Measurements from ENCODE around the gene HOXC6. TPM values are rescaled to one million over a fixed set of nuclear protein-coding genes. Genes with fewer than 3 reads are reported as not detected.

HOXC6 gene
- total and polyA plus RNA-seq, 2 of the 13 experiments (the other 11 are each of a cell fraction or from before 2014, with no cell fraction given), result not detected

DNA sequence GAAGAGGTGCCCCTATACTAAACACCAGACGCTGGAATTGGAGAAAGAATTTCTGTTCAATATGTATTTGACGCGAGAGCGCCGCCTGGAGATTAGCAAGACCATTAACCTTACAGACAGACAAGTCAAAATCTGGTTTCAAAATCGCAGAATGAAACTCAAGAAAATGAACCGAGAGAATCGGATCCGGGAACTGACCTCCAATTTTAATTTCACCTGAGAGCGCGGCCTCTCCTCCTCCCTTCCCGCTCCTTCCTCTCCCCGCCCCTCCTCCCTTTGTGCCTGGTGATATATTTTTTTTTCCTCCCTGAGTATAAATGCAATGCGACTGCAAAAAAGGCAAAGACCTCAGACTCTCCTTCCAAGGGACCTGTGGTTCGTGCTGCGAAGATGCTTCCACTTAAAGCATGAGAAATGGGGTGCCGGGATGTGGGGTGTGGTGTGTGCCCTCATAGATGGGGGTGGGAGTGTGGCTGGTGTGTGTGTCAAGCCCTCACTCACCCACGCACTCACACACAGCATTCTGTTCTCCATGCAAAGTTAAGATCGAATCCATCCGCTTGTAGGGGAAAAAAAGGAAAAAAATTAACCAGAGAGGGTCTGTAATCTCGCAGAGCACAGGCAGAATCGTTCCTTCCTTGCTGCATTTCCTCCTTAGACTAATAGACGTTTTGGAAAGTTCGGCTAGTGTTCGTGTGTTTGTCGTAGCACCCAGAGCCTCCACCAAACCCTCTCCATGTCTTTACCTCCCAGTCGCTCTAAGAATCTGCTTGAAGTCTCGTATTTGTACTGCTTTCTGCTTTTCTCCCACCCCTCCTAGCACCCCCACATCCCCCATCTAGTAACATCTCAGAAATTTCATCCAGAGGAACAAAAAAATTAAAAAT is 38.8 kb upstream of the HOXC6 start:
- Histone ChIP-seq H4K20me1 (ENCODE audit: insufficient read depth, low read length) (no peaks in the 10 kb centered on the region), H2AFZ (ENCODE audit: low read length) (peak overlapping the region; percentile 31), H3K9me3 (ENCODE audit: low read length) (no peaks in the 10 kb centered on the region), H3K4me2 (ENCODE audit: low read depth, low read length) (peak overlapping the region; percentile 68), H3K9ac (ENCODE audit: insufficient read depth, low read depth, low read length) (0 out of 2 replicates have a peak overlapping the region, but pooled peaks have one; percentile 21), H3K36me3 (replicated peaks in 1 of 2; ENCODE audit: control insufficient read depth in 1 of 2, insufficient read depth in 2 of 2, low read length in 2 of 2) (no peaks in the 10 kb centered on the region), H3K27ac (ENCODE audit: extremely low read length, insufficient read depth, low read length) (peak overlapping the region; percentile 61), H3K27me3 (ENCODE audit: control insufficient read depth in 1 of 2, insufficient read depth in 2 of 2, low read length in 2 of 2) (peaks cover 10 to 39% of the 10 kb centered on the region in 2 experiments), H3K4me1 (ENCODE audit: insufficient read depth, low read length) (peaks cover 45% of the 10 kb centered on the region), H3K79me2 (ENCODE audit: insufficient read depth, low read length) (no peaks in the 10 kb centered on the region), H3K4me3 (replicated peaks in 1 of 3; ENCODE audit: insufficient read depth in 1 of 3, low read depth in 2 of 3, low read length in 3 of 3) (peak overlapping the region in 2 of 3 experiments; percentile 51; a peak in 5 of 6 replicates)
- intact Hi-C loops (cut with micrococcal nuclease; ENCODE audit: unreplicated experiment), result loop anchor here (2.0 kb wide), 1 partner anchor 223 kb away; no protein-coding TSS in a partner anchor
- WGBS (ENCODE audit: low lambda C conversion rate), result 18% methylated on average over 28 of the region's 28 CpGs
- ChIA-PET POLR2A (interaction anchor here (1.3 kb wide), 1 partner anchor 11 kb away, joined by 5 read pairs; no protein-coding TSS in a partner anchor), CTCF (ENCODE audit: low intra/inter-chr PET ratio, low total read pairs) (interaction anchor here (1.1 to 1.6 kb wide), 2 partner anchors 16 to 221 kb away, joined by 3 to 13 read pairs; no protein-coding TSS in a partner anchor)
- BruUV-seq (replicated peaks), result no TSS peak
- peak; percentile 74 for FAIRE-seq
- TF ChIP-seq, protein P1, sequence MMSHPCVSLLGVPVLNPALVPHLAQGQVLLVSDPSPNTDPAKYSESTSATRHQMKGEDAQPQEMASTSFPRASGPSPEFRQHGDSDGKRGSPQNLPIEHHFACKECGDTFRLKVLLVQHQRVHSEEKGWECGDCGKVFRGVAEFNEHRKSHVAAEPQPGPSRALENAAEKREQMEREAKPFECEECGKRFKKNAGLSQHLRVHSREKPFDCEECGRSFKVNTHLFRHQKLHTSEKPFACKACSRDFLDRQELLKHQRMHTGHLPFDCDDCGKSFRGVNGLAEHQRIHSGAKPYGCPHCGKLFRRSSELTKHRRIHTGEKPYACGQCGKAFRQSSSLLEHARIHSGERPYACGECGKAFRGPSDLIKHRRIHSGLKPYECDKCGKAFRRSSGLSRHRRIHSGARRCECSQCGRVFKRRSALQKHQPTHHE (CRISPR knock-in tag; IDR thresholded peaks at IDR 0.05; ENCODE audit: borderline replicate concordance), result 0 out of 2 replicates have a peak, but pooled peaks have one; percentile 3
- TF ChIP-seq, protein P2, sequence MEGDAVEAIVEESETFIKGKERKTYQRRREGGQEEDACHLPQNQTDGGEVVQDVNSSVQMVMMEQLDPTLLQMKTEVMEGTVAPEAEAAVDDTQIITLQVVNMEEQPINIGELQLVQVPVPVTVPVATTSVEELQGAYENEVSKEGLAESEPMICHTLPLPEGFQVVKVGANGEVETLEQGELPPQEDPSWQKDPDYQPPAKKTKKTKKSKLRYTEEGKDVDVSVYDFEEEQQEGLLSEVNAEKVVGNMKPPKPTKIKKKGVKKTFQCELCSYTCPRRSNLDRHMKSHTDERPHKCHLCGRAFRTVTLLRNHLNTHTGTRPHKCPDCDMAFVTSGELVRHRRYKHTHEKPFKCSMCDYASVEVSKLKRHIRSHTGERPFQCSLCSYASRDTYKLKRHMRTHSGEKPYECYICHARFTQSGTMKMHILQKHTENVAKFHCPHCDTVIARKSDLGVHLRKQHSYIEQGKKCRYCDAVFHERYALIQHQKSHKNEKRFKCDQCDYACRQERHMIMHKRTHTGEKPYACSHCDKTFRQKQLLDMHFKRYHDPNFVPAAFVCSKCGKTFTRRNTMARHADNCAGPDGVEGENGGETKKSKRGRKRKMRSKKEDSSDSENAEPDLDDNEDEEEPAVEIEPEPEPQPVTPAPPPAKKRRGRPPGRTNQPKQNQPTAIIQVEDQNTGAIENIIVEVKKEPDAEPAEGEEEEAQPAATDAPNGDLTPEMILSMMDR (CRISPR knock-in tag; IDR thresholded peaks at IDR 0.05), result peak; percentile 64
- TF ChIP-seq, protein P3, sequence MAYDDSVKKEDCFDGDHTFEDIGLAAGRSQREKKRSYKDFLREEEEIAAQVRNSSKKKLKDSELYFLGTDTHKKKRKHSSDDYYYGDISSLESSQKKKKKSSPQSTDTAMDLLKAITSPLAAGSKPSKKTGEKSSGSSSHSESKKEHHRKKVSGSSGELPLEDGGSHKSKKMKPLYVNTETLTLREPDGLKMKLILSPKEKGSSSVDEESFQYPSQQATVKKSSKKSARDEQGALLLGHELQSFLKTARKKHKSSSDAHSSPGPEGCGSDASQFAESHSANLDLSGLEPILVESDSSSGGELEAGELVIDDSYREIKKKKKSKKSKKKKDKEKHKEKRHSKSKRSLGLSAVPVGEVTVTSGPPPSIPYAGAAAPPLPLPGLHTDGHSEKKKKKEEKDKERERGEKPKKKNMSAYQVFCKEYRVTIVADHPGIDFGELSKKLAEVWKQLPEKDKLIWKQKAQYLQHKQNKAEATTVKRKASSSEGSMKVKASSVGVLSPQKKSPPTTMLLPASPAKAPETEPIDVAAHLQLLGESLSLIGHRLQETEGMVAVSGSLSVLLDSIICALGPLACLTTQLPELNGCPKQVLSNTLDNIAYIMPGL (CRISPR knock-in tag; IDR thresholded peaks at IDR 0.05; ENCODE audit: borderline replicate concordance in 1 of 2, low read depth in 1 of 2), result 0 out of 4 replicates have a peak, but pooled peaks of 1 of the 2 experiments have one; percentile 24
- TF ChIP-seq STAG1 (CRISPR knock-in tag; IDR thresholded peaks at IDR 0.05), result peak; percentile 68
- no peak for TF ChIP-seq ZMYM4 (CRISPR knock-in tag; IDR thresholded peaks at IDR 0.05)
- peak; percentile 24; the same call in 1 of the 2 replicates for TF ChIP-seq RAD21 (CRISPR knock-in tag; IDR thresholded peaks at IDR 0.05)
- TF ChIP-seq SMC3 (IDR thresholded peaks at IDR 0.05; ENCODE audit: low read length), result peak; percentile 30; the same call in 1 of the 2 replicates
- TF ChIP-seq, protein P4, sequence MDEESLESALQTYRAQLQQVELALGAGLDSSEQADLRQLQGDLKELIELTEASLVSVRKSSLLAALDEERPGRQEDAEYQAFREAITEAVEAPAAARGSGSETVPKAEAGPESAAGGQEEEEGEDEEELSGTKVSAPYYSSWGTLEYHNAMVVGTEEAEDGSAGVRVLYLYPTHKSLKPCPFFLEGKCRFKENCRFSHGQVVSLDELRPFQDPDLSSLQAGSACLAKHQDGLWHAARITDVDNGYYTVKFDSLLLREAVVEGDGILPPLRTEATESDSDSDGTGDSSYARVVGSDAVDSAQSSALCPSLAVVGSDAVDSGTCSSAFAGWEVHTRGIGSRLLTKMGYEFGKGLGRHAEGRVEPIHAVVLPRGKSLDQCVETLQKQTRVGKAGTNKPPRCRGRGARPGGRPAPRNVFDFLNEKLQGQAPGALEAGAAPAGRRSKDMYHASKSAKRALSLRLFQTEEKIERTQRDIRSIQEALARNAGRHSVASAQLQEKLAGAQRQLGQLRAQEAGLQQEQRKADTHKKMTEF (CRISPR knock-in tag; IDR thresholded peaks at IDR 0.05), result no peak
- no peak for TF ChIP-seq GABPA (IDR thresholded peaks at IDR 0.05; ENCODE audit: low read depth, low read length)
- TF ChIP-seq GABPA (CRISPR knock-in tag; IDR thresholded peaks at IDR 0.05; ENCODE audit: low read depth), result peak; percentile 71
- ATAC-seq, result peak; percentile 47
- in situ Hi-C loops (cut with HindIII; ENCODE audit: extremely low pct_ligation_motif_present, low pct_unique_long_range_greater_than_20kb), result loop anchor here (10.0 kb wide), 1 partner anchor 385 kb away; no protein-coding TSS in a partner anchor
- peak; percentile 56 for DNase-seq (ENCODE audit: low spot score)

All from HepG2 (cell line).